Measurements from ENCODE around the gene OTUD3. TPM values are rescaled to one million over a fixed set of nuclear protein-coding genes. Genes with fewer than 3 reads are reported as not detected.

Gene OTUD3
- total RNA-seq, 2 donors from 2014 or later = 9.7 to 10.6 TPM

DNA sequence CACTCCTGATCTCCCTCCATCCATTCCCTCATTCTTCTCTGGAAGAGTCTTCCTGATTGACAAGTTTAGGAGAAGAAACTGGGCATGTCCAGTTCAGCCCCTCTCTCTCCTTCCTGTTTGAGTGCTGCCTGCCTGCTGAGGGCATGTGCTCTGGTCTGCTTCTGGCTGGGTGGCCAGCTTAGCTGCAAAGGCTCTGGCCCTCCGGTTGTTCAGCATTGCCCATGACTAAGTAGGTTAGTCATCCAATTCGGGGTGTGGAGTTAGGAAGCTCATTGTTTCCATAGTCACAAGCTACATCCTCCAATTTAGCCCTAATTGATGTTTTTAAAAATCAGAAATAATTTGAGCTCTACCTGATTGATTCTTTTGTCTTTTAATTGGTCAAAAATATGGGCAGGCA, 66.8 kb downstream of the OTUD3 start:
- ATAC-seq (replicated peaks in 1 of 2) (no peak), DNase-seq (no peak)
- H3K27me3 Mint-ChIP-seq (ENCODE audit: low read depth) = peaks cover 44% of the 10 kb centered on the region
- no peak overlapping the region for H3K4me3 Mint-ChIP-seq
- no peaks in the 10 kb centered on the region for H3K4me1 Mint-ChIP-seq (ENCODE audit: low read depth)
- H3K27ac Mint-ChIP-seq = no peak overlapping the region
- no peaks in the 10 kb centered on the region for H3K36me3 Mint-ChIP-seq (ENCODE audit: insufficient read depth in 2 of 2)
- peaks cover 0 to under 1% of the 10 kb centered on the region in 2 donors for H3K9me3 Mint-ChIP-seq

DNA sequence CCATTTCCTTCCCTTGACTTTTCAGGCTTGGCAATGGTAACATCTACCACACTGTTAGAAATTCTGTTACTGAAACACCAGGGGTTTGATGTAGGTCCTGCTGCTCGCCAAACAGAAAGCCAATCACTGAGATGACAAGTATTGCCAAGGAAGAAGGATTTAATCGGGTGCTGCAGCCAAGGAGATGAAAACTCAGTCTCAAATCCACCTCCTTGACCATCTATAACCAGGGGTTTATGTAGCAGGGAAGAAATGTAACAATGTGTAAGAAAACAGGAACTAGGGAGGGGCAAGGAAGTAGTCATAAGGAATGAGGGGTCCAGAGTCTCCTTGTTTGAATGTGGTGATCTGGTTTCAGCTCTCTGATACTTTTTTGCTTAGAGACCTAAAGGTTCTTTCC, 71.9 kb downstream of the OTUD3 start:
- ATAC-seq (replicated peaks in 1 of 2) = no peak
- Mint-ChIP-seq H3K36me3 (ENCODE audit: insufficient read depth in 2 of 2) (peaks cover 0 to 3% of the 10 kb centered on the region in 2 donors), H3K27ac (no peak overlapping the region), H3K4me1 (ENCODE audit: low read depth) (no peaks in the 10 kb centered on the region), H3K9me3 (peaks cover 3% of the 10 kb centered on the region in 2 donors), H3K4me3 (no peak overlapping the region), H3K27me3 (ENCODE audit: low read depth) (peaks cover 53% of the 10 kb centered on the region)
- DNase-seq = no peak

DNA sequence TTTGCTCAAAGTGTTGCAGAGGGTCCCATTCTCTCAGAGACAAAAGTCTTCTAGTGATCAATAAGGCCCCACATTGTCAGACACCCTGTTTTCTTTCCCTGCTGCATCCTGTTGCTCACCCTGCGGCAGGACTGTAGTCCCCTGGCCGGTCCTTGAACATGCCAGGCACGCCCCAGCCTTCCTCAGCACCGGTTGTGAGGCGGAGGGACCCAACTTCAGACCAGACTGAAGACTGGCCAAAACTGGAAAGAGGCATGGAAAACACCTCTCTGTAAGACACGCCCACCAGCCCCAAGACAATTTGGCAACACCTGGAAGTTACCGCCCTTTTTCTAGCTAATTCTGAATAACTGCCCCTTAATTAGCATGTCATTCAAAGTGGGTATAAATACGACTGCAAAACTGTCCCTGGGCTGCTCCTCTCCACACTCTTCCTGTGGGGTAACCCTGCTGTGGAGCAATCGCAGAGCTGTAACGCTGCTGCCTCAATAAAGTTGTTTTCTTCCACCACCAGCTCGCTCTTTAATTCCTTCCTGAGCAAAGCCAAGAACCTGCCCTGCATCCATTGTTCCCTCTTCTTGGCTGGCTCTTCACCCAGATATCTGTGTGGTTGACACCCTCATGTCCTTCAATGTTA, 73.5 kb downstream of the OTUD3 start:
- peaks cover 3% of the 10 kb centered on the region in 2 donors for H3K9me3 Mint-ChIP-seq
- H3K27ac Mint-ChIP-seq = no peak overlapping the region

DNA sequence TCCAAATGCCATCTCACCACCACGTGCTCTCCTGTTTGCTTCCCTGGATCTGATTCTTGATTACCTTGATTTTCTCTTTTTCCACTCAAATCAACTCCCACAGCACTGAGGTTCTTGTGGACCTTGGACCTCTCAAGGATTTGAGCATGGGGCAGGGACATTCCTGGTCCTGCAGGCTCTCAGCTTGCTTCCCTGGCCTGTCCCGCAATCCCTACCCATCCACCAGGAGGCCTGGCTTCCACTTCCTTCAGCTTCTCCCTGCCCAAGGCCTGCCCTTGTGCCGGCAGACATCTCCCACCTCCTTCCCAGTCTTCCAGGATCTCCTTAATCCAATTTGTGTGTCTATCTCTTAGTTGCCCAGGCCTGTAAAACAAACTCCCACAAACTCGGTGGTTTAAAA, 75.6 kb downstream of the OTUD3 start:
- peaks cover 3% of the 10 kb centered on the region in 2 donors for H3K9me3 Mint-ChIP-seq
- no peak overlapping the region for H3K4me3 Mint-ChIP-seq
- no peak overlapping the region for H3K27ac Mint-ChIP-seq
- H3K4me1 Mint-ChIP-seq (ENCODE audit: low read depth) = no peaks in the 10 kb centered on the region
- DNase-seq (no peak), ATAC-seq (replicated peaks in 1 of 2) (no peak)
- peaks cover 50% of the 10 kb centered on the region for H3K27me3 Mint-ChIP-seq (ENCODE audit: low read depth)
- peaks cover 0 to 3% of the 10 kb centered on the region in 2 donors for H3K36me3 Mint-ChIP-seq (ENCODE audit: insufficient read depth in 2 of 2)

More for the DNA sequence above, 73.5 kb downstream of the OTUD3 start:
- no peak for DNase-seq
- peaks cover 50% of the 10 kb centered on the region for H3K27me3 Mint-ChIP-seq (ENCODE audit: low read depth)
- H3K4me1 Mint-ChIP-seq (ENCODE audit: low read depth) = no peaks in the 10 kb centered on the region
- H3K36me3 Mint-ChIP-seq (ENCODE audit: insufficient read depth in 2 of 2) = peaks cover 0 to 3% of the 10 kb centered on the region in 2 donors
- H3K4me3 Mint-ChIP-seq = no peak overlapping the region
- no peak for ATAC-seq (replicated peaks in 1 of 2)

DNA sequence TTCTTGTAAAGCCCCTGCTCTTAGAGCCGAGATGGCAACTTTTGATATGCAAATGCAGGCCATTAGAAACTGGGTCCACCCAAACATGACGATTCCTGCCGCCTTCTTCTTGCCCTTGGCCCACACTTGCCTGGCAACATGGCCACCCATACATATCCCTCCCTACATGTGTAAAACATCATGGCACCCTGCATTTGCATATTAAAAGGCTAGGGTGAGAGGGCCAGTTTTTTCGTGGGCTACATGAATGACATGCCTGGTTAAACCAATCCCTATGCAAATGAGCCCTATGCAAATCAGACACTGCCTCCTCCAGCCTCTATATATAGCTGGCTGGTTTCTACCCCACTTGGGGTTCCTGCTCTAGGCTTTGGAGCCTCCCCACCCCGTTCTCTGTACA, 78.4 kb downstream of the OTUD3 start:
- ATAC-seq (replicated peaks in 1 of 2) (no peak), DNase-seq (no peak)
- peaks cover 51% of the 10 kb centered on the region for H3K27me3 Mint-ChIP-seq (ENCODE audit: low read depth)
- H3K36me3 Mint-ChIP-seq (ENCODE audit: insufficient read depth in 2 of 2) = no peaks in the 10 kb centered on the region
- no peaks in the 10 kb centered on the region for H3K4me1 Mint-ChIP-seq (ENCODE audit: low read depth)
- peaks cover 0 to 2% of the 10 kb centered on the region in 2 donors for H3K9me3 Mint-ChIP-seq
- H3K27ac Mint-ChIP-seq = no peak overlapping the region
- H3K4me3 Mint-ChIP-seq = no peak overlapping the region

Other genes starting within 250 kb of the OTUD3 start
- 10 to 100 TPM; 22.4 to 51.9 TPM for gene NBL1, start 238.1 kb upstream of the OTUD3 start, total RNA-seq
- under 1 TPM; 0.32 to 0.55 TPM for gene HTR6, start 217.5 kb upstream of the OTUD3 start, total RNA-seq
- 10 to 100 TPM; 19.6 to 22.1 TPM for gene TMCO4, start 82.5 kb upstream of the OTUD3 start, total RNA-seq
- gene RNF186, start 67.1 kb upstream of the OTUD3 start, total RNA-seq = not detected
- gene PLA2G2E, start 41.2 kb downstream of the OTUD3 start, total RNA-seq = not detected
- gene PLA2G2A, start 97.2 kb downstream of the OTUD3 start, total RNA-seq = not detected
- gene PLA2G5, start 187.8 kb downstream of the OTUD3 start, total RNA-seq = not detected
- gene PLA2G2D, start 237.1 kb downstream of the OTUD3 start, total RNA-seq = not detected

All from activated T-cell treated with anti-CD3 and anti-CD28 coated beads, Interleukin-2, amount 50 U/mL, for 72 hours (primary cell).